GM21515 (cell line): ENCODE data around the gene MAL.

ENCODE experiments used
- ATAC-seq: cut with Tn5 transposase; IDR thresholded peaks from one replicate; pipeline ENCODE4 v1.9.1; 2021; ENCODE audit not compliant: unreplicated experiment

The MAL gene

GRCh38 chr2:95047629-95048510 lies 22.4 kb downstream of the MAL start:
- no peak for ATAC-seq

- ATAC-seq, result no peak
Measured at GRCh38 chr2:95048825-95049682, 23.5 kb downstream of the MAL start.

DNA sequence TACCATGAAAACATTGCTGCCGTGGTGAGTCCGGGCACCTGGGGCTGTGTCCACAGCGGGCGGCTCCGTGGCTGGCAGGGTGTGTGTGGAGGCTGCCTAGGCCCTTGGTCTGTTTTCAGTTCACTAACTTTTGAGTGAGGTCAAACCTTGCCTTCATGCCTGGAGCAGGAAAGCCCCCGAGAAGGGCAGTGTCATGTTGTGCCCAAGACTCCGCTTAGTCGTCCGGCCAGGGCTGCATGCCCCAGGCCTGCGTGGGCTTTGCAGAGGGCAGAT lies 24.1 kb downstream of the MAL start:
- ATAC-seq, result no peak

- ATAC-seq, result no peak
Measured at GRCh38 chr2:95049961-95050360, 24.5 kb downstream of the MAL start.

- no peak for ATAC-seq
Measured at GRCh38 chr2:95050385-95051300, 25.1 kb downstream of the MAL start.

- ATAC-seq, result no peak
Measured at GRCh38 chr2:95051626-95052025, 26.1 kb downstream of the MAL start.

DNA sequence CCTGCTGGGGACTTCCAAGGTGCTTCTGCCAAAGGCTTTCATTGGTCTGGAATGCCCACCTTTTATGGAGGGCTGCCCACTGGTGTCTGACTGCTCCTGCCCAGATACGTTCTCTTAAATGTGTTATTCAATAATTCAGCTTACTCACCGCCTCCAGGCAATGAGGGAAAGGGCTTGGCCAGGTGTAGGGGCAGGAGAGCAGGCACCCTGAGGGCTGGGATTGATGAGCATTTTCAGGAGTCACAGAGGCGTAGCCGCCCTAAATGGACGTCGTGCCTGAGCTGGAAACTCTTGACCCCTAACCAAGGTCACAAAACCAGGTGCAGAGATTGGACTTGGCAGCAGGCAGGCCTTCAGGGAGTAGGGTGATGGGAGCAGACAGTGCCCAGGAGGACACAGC lies 26.8 kb downstream of the MAL start:
- ATAC-seq, result no peak

GRCh38 chr2:95052804-95053479 lies 27.4 kb downstream of the MAL start:
- no peak for ATAC-seq

- no peak for ATAC-seq
Measured at GRCh38 chr2:95053543-95053942, 28.0 kb downstream of the MAL start.

- no peak for ATAC-seq
Measured at GRCh38 chr2:95054016-95054415, 28.5 kb downstream of the MAL start.

DNA sequence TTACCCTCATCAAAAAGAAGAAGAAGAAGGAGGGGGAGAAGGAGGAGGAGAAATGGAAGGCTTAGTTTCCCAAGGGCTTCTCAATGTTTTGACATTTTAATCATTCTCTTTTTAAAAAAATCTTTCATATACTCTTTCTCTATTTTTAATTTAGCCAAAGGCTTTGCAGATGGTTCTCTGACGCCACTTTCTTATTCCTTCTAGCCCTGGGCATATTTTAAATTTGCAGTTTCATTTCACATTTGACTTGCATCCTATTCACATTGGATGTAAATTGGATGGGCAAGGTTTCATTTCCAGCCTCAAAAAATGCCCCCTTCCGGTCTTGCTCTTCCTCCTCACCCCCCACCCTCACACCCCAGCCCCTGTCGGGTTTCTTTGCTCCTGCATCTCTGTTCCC lies 29.8 kb downstream of the MAL start:
- no peak for ATAC-seq

DNA sequence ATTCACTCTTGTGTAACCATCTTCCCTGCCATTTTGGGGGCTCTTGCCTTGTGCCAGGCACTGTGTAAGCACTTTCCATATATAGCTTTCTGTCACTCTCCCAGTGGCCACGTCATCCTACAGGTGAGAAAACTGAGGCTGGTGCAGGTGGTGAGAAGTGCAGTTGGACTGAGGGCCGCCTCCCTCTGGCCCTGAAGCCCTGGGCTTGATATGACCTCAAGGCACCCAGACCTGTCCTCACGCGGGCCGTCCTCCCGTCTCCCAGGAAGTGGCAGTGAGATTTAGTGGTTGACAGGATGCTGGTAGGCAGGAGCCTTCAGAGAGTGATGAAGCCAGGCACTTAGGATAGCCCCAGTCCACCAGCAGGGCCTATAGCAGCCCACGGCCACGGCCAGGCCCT lies 30.5 kb downstream of the MAL start:
- ATAC-seq, result no peak

- ATAC-seq, result no peak
Measured at GRCh38 chr2:95056461-95057459, 31.3 kb downstream of the MAL start.

DNA sequence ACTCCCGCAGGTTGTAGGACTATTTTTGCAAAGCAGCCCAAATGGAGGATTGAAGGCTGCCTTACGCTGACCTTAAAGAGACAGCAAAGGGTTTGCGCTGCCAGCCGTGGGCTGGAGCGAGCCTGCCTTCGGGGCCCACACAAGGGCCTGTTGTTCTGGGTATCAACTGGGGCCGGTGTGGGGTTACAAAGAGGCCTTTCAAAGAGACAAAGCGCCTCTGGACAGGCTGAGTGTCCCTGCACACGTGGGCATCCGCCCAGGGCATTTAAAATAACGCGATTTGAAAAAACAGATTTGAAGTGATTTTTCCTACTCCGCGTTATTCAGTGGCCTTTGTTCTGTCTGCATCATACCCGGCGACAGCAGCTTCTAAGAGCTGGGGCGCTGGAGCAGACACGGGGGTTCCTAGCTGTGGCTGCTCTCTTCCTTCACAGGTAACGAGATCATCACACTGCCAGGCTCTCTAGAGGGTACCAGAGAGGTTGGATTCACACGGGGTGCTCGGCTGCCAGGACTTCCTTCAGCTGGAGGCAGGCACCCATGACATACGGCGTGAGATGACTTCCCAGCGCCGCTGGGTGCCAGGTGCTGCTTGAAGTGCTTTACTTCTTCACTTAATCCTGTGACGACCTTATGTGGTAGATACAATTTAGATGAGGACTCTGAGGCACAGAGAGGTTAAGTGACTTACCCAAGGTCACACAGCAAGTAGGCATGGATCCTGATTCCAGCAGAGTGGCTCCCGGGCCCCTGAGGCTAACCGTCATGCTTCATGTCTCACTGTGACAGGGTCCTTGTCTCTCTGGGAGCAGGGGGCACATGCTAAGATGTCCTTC lies 32.2 kb downstream of the MAL start:
- no peak for ATAC-seq

GRCh38 chr2:95058466-95058988 lies 33.0 kb downstream of the MAL start:
- no peak for ATAC-seq

GRCh38 chr2:95058989-95059641 lies 33.6 kb downstream of the MAL start:
- ATAC-seq, result no peak

- ATAC-seq, result no peak
Measured at GRCh38 chr2:95059656-95060370, 34.3 kb downstream of the MAL start.
